Activated naive CD8-positive, alpha-beta T cell treated with anti-CD3 and anti-CD28 coated beads, Interleukin-2, amount 50 U/mL, for 24 hours (primary cell): ENCODE results near the gene GALC.
A peak's percentile ranks its signal among the peaks of the same experiment; 100 is the strongest.
"Not testable (repeated sequence)": the region's sequence is repeated elsewhere in the genome, so short reads cannot be mapped to it uniquely, and the experiment has no call there.

ENCODE experiments used
- ATAC-seq: fragments of 150-1000 bp; cut with Tn5 transposase; one replicate; pipeline ENCODE4 v1.10.0; 2021
- DNase-seq: peaks from one replicate; pipeline ENCODE4 v3.0.0; 2021
- H3K27ac Mint-ChIP-seq: one replicate; pipeline ENCODE4 v1.8.0; 2021; ENCODE audit warnings: mild to moderate bottlenecking, mixed read lengths
- H3K27me3 Mint-ChIP-seq: one replicate; pipeline ENCODE4 v1.8.0; 2021; ENCODE audit warnings: mixed read lengths
- H3K36me3 Mint-ChIP-seq: one replicate; pipeline ENCODE4 v1.8.0; 2021; ENCODE audit warnings: low read depth, mixed read lengths
- H3K4me1 Mint-ChIP-seq: one replicate; pipeline ENCODE4 v1.8.0; 2021; ENCODE audit warnings: mixed read lengths
- H3K4me3 Mint-ChIP-seq: one replicate; pipeline ENCODE4 v1.8.0; 2021; ENCODE audit warnings: mild to moderate bottlenecking, moderate library complexity, mixed read lengths
- H3K9me3 Mint-ChIP-seq: one replicate; pipeline ENCODE4 v1.8.0; 2021; ENCODE audit warnings: mixed read lengths

The GALC gene

DNA sequence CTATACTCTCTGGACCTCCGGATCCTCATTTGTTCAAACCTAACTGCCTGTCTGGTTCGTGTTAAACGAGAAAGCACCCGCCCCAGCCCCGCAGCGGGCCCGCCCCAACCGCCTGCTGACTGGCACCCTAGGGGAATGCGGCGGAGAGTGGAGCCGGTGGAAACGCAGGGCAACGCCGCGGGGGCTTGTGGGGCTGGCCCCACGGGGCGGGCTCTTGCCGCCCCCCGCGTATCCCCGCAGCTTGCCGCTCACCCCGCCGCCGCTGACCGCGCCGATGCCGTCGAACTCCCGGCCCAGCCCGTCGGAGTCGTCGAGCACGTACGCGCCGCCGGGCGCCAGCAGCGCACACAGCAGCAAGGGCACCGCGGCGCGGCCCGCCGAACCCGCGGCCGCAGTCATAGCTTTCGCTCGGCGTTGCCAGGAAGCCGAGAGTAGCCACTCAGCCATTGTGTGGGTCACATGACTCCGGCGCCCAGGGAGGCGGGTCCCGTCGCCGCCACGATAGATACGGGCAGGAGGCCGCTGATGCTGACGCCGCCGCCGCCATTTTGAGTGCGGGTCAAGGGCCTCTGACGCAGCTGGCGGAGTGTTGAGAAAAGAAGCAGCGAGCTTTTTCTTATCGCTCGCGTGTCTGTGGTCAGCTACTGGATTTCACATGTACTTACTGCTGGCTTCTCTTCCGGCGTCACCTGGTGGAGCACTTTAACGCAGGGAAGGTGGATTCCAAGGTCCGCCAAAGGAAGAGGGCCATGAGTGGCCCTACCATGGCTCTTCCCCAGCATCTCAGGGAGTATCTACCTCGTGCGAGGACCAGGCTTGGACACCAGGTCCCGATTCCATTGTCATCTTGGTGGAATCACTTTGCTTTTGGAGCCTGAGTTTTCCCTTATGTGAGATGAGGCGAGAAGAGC lies at the start of gene GALC:
Gene GALC, minus strand, starts transcription at position 465 of the 911 bp plus-strand sequence. Its CDS starts 18 bp downstream, at position 447.
- Mint-ChIP-seq H3K36me3 (no peaks in the 10 kb centered on the region), H3K4me3 (peak within 1 kb of the TSS; percentile 91), H3K27ac (peak within 1 kb of the TSS; percentile 96), H3K4me1 (peaks cover 64% of the 10 kb centered on the region), H3K9me3 (no peaks in the 10 kb centered on the region), H3K27me3 (no peaks in the 10 kb centered on the region)
- ATAC-seq (peak; percentile 89), DNase-seq (peak; percentile 94)

GRCh38 chr14:88040146-88040545 lies 47.2 kb upstream of the GALC start:
- no peaks in the 10 kb centered on the region for H3K36me3 Mint-ChIP-seq
- no peaks in the 10 kb centered on the region for H3K9me3 Mint-ChIP-seq
- H3K4me1 Mint-ChIP-seq = peaks cover 18% of the 10 kb centered on the region
- H3K4me3 Mint-ChIP-seq = no peak overlapping the region
- H3K27me3 Mint-ChIP-seq = no peaks in the 10 kb centered on the region
- no peak overlapping the region for H3K27ac Mint-ChIP-seq
- no peak for ATAC-seq
- no peak for DNase-seq

- Mint-ChIP-seq H3K4me1 (peaks cover 9% of the 10 kb centered on the region), H3K27ac (no peak overlapping the region), H3K9me3 (no peaks in the 10 kb centered on the region), H3K36me3 (no peaks in the 10 kb centered on the region), H3K27me3 (no peaks in the 10 kb centered on the region), H3K4me3 (no peak overlapping the region)
- no peak for DNase-seq
- no peak for ATAC-seq
These were observed 46.2 kb upstream of the GALC start for GRCh38 chr14:88039197-88039596.

DNA sequence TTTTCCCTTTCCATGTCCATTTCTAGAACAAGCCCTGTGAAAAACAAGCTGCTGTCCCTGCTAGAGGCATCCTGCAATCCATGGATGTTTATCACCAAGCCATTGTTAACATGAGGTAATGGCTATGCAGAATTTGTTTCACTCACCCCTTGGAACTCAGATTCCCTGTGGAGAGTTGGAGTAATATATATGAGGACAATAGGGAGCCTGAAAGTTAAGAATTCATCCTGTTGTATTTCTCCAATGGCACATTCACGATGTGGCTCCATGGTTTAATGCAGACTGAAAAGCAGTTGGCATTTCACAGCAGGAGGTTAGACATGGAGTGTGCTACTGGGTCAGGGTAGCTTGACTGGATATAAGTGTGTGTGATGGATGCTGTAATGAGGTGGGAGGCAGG lies 44.3 kb upstream of the GALC start:
- Mint-ChIP-seq H3K27ac (no peak overlapping the region), H3K9me3 (no peaks in the 10 kb centered on the region), H3K4me1 (peaks cover 7% of the 10 kb centered on the region), H3K36me3 (peaks cover 4% of the 10 kb centered on the region), H3K27me3 (no peaks in the 10 kb centered on the region), H3K4me3 (no peak overlapping the region)
- no peak for ATAC-seq
- DNase-seq = no peak

DNA sequence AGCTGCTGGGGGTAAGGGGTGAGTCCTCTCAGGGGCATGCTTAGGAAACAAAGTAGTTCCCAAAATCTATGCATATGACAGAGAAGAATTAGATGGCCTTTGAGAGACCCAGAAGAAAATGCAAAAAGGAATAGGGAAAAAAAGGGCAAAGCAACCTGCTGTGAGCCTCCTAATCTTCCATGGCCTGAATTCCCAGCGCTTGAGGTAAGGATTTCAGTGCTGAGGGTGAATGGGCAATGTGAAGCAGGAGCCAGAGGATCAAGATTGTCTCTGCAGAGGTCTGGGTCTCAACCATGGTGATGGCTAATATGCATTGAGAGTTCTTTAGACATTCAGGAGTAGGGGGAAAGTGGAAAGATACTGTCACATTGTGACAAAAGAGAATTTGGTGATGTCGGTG lies 43.4 kb upstream of the GALC start:
- H3K27me3 Mint-ChIP-seq = no peaks in the 10 kb centered on the region
- no peak overlapping the region for H3K27ac Mint-ChIP-seq
- H3K9me3 Mint-ChIP-seq = no peaks in the 10 kb centered on the region
- no peak overlapping the region for H3K4me3 Mint-ChIP-seq
- H3K4me1 Mint-ChIP-seq = peaks cover 7% of the 10 kb centered on the region
- no peak for ATAC-seq
- H3K36me3 Mint-ChIP-seq = peaks cover 4% of the 10 kb centered on the region
- no peak for DNase-seq

DNA sequence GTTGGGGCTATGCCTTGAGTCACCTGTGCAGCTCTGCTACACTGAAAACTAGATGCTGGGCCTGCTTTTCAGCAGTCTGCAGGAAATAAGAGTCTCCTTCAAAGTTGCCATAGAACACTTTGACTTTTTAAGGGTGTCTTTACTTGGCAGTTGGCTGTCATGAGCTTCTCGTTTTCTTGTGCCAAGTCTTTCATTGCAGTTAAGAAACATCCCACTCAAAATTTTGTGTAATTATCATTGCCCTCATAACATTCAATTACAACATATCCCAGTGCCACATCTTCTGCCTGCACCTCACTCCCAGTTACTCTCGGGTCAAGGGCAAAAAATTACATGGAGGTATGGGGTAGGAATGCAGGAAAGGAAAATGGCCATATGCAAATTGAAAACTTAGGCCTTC lies 41.1 kb upstream of the GALC start:
- Mint-ChIP-seq H3K9me3 (no peaks in the 10 kb centered on the region), H3K27me3 (no peaks in the 10 kb centered on the region), H3K4me1 (peaks cover 26% of the 10 kb centered on the region), H3K36me3 (peaks cover 4% of the 10 kb centered on the region), H3K4me3 (no peak overlapping the region), H3K27ac (no peak overlapping the region)
- ATAC-seq (no peak), DNase-seq (no peak)

DNA sequence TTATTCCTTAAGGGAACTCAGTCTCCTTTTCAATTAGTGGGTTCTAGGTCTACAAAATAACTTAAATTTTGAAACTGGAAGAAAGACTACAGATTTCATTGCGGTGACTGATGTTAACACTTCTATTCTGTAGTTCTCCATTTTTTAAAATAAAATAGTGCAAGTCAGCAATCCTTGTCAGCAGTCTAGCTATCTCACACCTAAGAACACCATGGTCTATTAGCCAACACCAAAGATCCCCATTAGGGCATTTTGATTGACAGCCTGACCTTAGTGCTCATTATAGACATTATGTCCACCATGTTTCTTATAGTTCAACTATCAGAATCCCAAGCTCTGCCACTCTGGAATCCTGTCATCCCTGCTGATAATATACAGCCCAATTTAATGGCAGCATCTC lies 39.4 kb upstream of the GALC start:
- no peak overlapping the region for H3K27ac Mint-ChIP-seq
- H3K36me3 Mint-ChIP-seq = peaks cover 4% of the 10 kb centered on the region
- no peak for DNase-seq
- peaks cover 31% of the 10 kb centered on the region for H3K4me1 Mint-ChIP-seq
- H3K4me3 Mint-ChIP-seq = no peak overlapping the region
- no peaks in the 10 kb centered on the region for H3K9me3 Mint-ChIP-seq
- H3K27me3 Mint-ChIP-seq = no peaks in the 10 kb centered on the region
- no peak for ATAC-seq

DNA sequence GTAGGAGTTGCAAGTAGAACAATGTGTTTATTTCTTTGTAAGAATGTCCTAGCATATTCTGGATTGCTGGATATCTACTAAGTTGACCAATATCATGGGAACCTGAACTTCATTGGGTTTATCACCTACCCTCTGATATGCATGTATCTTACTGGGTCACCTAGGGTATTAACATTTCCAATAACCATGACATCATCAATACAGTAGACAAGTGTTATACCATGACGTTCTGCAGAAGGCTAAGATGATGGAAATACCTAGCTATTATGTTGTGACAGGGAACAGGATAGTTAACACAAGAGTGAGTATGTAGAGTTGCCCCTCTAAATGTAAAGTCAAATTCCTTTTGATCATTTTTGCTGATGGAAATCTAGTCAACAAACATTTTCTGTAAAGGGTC lies 37.9 kb upstream of the GALC start:
- DNase-seq = no peak
- no peaks in the 10 kb centered on the region for H3K27me3 Mint-ChIP-seq
- H3K36me3 Mint-ChIP-seq = peaks cover 4% of the 10 kb centered on the region
- no peak overlapping the region for H3K27ac Mint-ChIP-seq
- no peak overlapping the region for H3K4me3 Mint-ChIP-seq
- H3K9me3 Mint-ChIP-seq = no peaks in the 10 kb centered on the region
- no peak for ATAC-seq
- H3K4me1 Mint-ChIP-seq = peaks cover 46% of the 10 kb centered on the region

DNA sequence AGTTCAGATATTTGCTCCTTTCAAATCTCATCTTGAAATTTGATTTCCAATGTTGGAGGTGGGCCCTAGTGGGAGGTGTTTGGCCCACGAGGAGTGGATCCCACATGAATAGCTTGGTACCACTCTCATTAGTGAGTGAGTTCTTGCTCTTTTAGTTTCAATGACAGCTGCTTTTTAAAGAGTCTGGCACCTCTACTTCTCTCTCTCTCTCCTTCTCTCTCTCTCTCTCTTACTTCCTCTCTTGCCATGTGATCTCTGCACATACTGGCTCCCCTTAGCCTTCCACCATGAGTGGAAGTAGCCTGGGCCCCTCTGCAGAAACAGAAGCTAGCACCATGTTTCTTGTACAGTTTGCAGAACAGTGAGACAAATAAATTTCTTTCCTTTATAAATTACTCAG lies 37.1 kb upstream of the GALC start:
- Mint-ChIP-seq H3K4me1 (peaks cover 54% of the 10 kb centered on the region), H3K4me3 (no peak overlapping the region)
- no peak for DNase-seq

DNA sequence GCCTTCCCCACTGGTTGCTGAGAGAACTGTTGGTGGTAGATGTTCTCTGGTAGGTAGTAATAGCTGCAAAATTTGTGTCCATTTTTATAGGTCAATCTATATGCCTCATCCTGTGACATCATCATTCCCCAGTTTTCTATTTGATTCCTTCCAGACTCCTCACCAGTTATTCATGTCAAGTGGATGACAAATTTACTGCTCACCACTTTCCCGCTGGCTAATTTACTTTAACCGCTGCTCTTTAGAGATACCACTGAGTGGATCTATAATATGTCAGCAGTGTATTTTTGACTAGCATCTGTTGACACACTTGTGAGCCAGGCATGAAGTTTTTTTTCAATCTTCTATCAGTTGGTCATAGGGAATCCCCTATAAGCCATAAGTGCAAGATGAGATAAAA lies 36.5 kb upstream of the GALC start:
- no peak overlapping the region for H3K4me3 Mint-ChIP-seq
- no peaks in the 10 kb centered on the region for H3K9me3 Mint-ChIP-seq
- DNase-seq (no peak), ATAC-seq (peak; percentile 90)
- H3K4me1 Mint-ChIP-seq = peaks cover 59% of the 10 kb centered on the region
- H3K27me3 Mint-ChIP-seq = no peaks in the 10 kb centered on the region
- H3K36me3 Mint-ChIP-seq = peaks cover 4% of the 10 kb centered on the region
- H3K27ac Mint-ChIP-seq = no peak overlapping the region

More for the DNA sequence above, 37.1 kb upstream of the GALC start:
- no peak for ATAC-seq
- peak overlapping the region; percentile 37 for H3K27ac Mint-ChIP-seq
- no peaks in the 10 kb centered on the region for H3K9me3 Mint-ChIP-seq
- H3K36me3 Mint-ChIP-seq = peaks cover 4% of the 10 kb centered on the region
- H3K27me3 Mint-ChIP-seq = no peaks in the 10 kb centered on the region

GRCh38 chr14:88026890-88027289 lies 33.9 kb upstream of the GALC start:
- no peaks in the 10 kb centered on the region for H3K27me3 Mint-ChIP-seq
- DNase-seq (no peak), ATAC-seq (no peak)

GRCh38 chr14:88025313-88025712 lies 32.3 kb upstream of the GALC start:
- H3K27me3 Mint-ChIP-seq = no peaks in the 10 kb centered on the region
- H3K9me3 Mint-ChIP-seq = peaks cover 8% of the 10 kb centered on the region
- H3K27ac Mint-ChIP-seq = no peak overlapping the region
- H3K36me3 Mint-ChIP-seq = no peaks in the 10 kb centered on the region
- no peak overlapping the region for H3K4me3 Mint-ChIP-seq
- ATAC-seq (no peak), DNase-seq (no peak)
- H3K4me1 Mint-ChIP-seq = peaks cover 72% of the 10 kb centered on the region

More at GRCh38 chr14:88026890-88027289, 33.9 kb upstream of the GALC start:
- peak overlapping the region; percentile 15 for H3K4me3 Mint-ChIP-seq
- peaks cover 77% of the 10 kb centered on the region for H3K4me1 Mint-ChIP-seq
- H3K9me3 Mint-ChIP-seq = no peaks in the 10 kb centered on the region
- H3K27ac Mint-ChIP-seq = peak overlapping the region; percentile 56
- no peaks in the 10 kb centered on the region for H3K36me3 Mint-ChIP-seq

DNA sequence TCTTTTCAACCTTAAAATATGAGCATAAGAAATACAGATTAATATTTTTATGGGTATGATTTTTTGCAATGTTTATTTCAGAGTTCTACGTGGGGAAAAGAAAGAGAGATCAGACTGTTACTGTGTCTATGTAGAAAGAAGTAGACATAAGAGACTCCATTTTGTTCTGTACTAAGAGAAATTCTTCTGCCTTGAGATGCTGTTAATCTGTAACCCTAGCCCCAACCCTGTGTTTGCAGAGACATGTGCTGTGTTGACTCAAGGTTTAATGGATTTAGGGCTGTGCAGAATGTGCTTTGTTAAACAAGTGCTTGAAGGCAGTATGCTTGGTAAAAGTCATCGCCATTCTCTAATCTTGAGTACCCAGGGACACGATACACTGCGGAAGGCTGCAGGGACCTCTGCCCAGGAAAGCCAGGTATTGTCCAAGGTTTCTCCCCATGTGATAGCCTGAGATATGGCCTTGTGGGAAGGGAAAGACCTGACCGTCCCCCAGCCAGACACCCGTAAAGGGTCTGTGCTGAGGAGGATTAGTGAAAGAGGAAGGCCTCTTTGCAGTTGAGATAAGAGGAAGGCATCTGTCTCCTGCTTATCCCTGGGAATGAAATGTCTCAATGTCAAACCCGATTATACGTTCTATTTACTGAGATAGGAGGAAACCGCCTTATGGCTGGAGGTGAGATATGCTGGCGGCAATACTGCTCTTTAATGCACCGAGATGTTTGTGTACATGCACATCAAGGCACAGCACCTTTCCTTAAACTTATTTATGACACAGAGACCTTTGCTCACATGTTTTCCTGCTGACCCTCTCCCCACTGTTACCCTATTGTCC lies 31.5 kb upstream of the GALC start:
- H3K27ac Mint-ChIP-seq = peak overlapping the region; percentile 81
- ATAC-seq, H3K9me3 Mint-ChIP-seq, H3K36me3 Mint-ChIP-seq, DNase-seq, H3K4me3 Mint-ChIP-seq, H3K27me3 Mint-ChIP-seq: not testable (repeated sequence)
- H3K4me1 Mint-ChIP-seq = peaks cover 71% of the 10 kb centered on the region

GRCh38 chr14:88023658-88024187 lies 30.7 kb upstream of the GALC start:
- H3K27ac Mint-ChIP-seq = peak overlapping the region; percentile 81

More at GRCh38 chr14:88023658-88024187, 30.7 kb upstream of the GALC start:
- Mint-ChIP-seq H3K36me3 (peaks cover 3% of the 10 kb centered on the region), H3K4me1 (peaks cover 70% of the 10 kb centered on the region), H3K27me3 (no peaks in the 10 kb centered on the region), H3K9me3 (peaks cover 9% of the 10 kb centered on the region), H3K4me3 (no peak overlapping the region)
- no peak for DNase-seq
- ATAC-seq = peak; percentile 76
